ENCODE results near the gene STH.

The STH gene

GRCh38 chr17:45968732-45969131 lies 30.3 kb upstream of the STH start:
- DNase-seq: no peak

DNA sequence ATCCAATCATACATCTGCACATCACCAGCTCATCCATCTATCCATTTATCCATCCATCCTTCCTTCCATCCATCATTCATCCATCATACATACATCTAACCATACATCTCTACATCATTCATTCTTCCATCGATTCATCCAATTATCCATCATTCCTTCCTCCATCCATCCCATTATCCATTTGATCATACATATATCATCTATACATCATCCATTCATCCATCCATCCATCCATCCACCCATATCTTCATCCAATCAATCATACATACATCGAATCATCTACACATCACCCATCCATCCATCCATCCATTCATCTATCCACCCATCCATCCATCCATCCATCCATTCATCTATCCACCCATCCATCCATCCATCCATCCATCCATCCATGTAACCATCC lies 29.3 kb upstream of the STH start:
- no peak for DNase-seq

DNA sequence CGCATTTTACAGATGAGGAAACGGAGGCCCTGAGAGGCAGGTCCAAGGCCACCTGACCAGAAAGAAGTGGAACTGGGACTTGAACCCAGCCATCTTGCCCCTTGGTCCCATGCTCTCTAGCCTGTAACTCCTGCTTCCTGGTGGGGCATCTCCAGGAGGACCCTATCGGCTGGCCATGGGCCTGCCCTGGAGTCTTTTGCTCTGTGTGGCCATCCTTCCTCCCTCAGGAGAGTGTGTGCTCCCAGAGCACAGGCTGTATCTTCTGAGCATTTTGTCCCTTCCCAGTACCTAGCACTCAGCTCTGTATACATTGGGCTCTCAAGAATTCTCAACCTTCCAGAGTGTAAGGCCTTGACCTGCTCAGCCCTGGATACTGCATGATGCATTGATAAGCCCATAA lies 28.4 kb upstream of the STH start:
- DNase-seq: no peak

GRCh38 chr17:45971698-45972141 lies 27.3 kb upstream of the STH start:
- DNase-seq: no peak

GRCh38 chr17:45972531-45972930 lies 26.5 kb upstream of the STH start:
- DNase-seq: no peak

GRCh38 chr17:45973099-45973780 lies 25.8 kb upstream of the STH start:
- no peak for DNase-seq

GRCh38 chr17:45973946-45974859 lies 24.8 kb upstream of the STH start:
- no peak for DNase-seq

DNA sequence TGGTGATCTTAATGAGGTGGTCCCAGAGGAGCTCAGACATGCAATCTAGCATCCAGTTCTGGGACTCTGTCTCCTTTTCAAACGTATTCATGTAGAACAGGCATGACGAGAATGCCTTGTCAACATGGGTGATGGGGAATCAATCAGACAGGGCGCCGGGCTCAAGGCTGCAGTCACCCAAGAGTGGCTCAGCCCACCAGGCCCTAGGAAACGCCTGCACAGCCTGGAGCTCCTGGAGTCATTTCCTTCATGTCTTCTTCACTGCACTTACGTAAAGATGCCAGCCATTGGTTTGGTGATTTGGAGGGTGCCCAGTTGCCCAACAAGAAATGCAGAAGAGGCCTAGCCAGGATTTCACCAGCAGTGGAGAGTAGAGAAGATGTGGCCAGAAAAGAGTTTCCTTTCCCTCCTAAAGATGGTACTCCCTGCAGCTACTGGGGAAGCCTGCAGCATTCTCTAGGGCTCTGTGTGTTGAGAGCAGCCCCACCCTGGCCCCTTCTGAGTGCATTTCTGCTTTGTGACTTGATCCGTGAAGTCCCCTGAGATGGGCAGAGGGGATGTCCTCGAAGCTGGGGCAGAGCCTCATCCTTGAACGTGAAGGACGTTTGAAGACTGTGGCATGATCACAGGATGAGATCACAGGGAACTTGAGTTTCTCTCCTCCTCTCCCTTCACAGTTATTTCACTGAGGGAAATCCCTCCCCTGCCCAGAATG lies 24.0 kb upstream of the STH start:
- no peak for DNase-seq

DNA sequence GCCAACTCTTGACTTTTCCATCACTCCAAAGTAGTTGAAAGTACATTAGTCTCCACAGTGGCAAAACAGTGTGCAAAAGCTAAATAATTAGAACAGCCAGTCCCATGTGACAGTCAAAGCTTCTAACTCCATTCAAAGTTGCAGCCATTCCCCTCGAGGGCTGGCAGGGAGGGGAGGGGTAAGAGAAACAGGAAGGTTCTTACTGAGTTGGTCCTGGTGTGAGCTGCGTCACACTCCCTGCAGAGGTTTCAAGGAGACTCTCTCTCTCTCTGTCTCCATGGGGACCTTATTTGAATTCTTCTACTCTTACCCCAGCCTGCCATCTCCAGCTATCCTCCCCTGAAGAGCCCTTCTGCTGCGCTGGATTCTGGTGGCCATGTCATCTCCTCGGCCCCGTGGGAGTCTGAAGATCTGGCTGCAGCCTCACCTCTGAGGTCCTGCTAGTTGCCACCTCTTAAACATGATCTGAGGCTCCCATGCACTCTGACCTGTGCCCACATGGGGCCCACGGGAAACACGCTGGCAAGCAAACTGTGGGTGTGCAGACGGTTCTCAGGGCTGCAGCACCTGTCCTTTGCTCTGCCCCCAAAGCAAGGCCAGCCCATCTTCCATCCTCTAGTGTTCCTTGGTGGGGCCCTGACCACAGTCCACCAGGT lies 23.3 kb upstream of the STH start:
- DNase-seq: no peak

DNA sequence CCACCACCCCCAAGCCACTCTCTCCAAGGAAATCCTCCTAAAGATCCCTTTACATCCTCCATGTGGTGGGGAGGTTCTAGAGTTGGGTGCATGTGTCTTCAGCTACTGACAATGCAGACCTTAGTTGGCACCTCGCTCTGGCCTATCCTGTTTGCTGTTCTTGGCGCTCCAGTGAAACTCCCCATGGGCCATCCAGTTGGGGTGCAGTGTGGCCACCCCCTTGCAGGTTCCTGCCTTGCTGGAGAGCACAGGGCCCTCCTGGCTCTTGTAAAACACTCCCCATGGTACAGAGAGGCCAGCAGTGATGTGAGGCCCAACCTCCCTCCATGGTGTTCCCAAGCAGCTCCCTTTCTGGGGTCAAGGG lies 22.7 kb upstream of the STH start:
- DNase-seq: no peak

DNA sequence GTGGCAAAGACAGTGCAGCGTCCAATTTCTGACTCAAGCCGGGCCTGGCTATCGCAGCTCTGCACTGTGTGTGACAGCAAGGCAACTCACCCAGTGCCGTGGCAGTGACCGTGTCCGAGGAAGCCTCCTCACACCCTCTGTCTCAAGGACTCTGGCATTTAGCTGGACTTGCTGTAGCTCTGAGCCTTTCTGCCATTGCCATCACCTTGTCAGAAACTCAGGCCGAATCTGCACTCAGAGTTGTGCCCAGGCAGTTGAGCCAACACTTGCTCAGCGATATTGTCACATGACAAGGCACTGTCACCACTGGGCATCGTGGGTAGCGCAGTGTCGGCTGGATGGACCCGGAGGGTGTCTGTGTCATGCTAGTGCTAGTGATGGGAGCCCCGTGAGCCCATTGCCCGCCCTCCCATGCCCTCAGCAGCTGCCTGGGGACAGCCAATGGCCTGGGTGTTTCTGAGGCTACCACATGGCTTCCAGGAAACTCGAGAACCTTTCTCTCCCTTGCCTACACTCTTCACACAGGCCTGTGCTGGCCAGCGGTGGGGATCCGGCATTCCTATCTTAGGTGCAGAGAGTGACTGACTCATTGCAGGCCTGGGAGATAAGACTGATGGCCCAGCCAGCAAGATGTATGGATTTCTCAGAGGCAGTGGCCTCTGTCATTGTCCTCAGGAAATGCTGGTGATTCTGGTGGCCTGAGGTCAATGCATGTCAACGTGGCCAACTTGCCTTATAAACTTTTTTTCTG lies 22.1 kb upstream of the STH start:
- DNase-seq: no peak

DNA sequence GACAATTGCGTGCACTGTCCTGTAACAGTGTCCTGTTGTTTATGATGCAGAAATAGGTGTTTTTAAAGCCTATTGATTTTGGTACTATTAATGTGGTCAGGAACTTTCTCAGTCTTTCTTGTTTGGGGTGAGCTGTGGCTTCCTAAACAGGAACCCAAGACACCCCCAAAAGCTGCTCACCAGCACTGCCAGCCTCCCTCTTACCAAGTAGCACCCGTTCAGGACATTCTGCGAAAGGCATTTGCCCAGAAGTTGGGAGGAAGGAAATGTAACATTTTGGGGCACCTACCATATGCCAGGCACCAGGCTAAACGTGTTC lies 21.6 kb upstream of the STH start:
- no peak for DNase-seq

DNA sequence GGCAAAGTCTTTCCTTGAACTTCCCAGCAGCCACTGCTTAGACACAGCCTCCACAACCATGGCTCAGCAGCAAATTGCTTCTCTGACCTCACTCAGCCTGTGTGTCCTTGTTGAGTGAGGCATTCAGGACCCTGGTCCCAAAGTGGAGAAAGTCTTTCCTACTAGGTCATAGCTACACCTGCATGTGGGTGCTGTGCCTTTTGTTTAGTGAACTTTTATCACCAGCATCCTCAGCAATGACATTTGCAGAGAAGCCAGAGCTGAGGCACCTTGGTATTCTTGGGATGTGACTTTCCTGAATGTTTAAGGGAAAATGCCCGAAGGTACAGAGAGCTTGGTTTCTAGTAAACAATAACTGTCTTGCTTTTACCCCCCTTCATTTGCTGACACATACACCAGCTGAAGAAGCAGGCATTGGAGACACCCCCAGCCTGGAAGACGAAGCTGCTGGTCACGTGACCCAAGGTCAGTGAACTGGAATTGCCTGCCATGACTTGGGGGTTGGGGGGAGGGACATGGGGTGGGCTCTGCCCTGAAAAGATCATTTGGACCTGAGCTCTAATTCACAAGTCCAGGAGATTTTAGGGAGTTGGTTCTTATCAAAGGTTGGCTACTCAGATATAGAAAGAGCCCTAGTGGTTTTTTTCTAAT lies 20.9 kb upstream of the STH start:
- DNase-seq: no peak

GRCh38 chr17:45979137-45979536 lies 19.9 kb upstream of the STH start:
- no peak for DNase-seq

DNA sequence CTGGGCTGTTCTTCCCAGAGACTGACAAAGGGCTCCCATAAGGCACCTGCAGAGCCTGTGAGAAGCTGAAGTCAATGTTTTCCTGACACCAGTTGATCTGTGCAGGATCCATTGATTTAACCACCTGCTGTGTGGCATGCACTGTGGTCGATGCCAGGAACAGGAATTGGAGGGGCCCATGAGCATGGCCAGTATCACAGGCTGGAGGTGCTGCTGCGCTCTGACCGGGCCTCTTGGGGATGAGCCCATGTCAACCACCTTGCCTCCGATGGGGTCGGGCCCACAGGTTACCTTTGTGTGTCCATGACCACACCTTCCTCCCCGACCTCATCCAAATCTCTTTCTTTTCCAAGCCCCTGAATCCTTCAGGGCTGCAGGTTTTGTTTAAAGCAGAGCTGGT lies 18.2 kb upstream of the STH start:
- DNase-seq: no peak

DNA sequence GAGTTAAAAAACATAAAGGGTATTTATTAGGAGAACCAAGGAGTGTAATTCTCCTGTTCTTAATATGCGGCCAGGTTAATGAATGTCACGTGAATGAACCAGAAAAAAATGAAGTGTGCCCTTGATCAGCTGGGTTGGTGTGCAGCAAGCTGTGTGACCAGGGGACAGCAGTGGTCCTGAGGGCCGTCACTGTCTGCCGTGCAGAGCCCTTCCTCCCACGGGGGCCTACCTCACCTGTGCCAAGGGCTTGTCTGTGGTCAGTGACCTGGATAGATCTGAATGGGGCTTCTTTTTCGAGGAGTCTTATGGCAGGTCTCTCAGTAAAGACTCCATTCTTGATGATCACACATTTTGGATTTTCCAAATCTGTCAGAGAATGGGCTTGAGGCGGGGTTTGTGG lies 17.7 kb upstream of the STH start:
- no peak for DNase-seq

DNA sequence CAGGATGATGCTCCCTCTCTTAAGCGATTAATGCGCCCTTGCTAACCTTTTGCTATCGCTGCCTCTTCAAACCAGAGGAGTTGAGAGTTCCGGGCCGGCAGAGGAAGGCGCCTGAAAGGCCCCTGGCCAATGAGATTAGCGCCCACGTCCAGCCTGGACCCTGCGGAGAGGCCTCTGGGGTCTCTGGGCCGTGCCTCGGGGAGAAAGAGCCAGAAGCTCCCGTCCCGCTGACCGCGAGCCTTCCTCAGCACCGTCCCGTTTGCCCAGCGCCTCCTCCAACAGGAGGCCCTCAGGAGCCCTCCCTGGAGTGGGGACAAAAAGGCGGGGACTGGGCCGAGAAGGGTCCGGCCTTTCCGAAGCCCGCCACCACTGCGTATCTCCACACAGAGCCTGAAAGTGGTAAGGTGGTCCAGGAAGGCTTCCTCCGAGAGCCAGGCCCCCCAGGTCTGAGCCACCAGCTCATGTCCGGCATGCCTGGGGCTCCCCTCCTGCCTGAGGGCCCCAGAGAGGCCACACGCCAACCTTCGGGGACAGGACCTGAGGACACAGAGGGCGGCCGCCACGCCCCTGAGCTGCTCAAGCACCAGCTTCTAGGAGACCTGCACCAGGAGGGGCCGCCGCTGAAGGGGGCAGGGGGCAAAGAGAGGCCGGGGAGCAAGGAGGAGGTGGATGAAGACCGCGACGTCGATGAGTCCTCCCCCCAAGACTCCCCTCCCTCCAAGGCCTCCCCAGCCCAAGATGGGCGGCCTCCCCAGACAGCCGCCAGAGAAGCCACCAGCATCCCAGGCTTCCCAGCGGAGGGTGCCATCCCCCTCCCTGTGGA lies 16.0 kb upstream of the STH start:
- DNase-seq: no peak

- DNase-seq: no peak
These were observed 15.3 kb upstream of the STH start for GRCh38 chr17:45983614-45984310.

DNA sequence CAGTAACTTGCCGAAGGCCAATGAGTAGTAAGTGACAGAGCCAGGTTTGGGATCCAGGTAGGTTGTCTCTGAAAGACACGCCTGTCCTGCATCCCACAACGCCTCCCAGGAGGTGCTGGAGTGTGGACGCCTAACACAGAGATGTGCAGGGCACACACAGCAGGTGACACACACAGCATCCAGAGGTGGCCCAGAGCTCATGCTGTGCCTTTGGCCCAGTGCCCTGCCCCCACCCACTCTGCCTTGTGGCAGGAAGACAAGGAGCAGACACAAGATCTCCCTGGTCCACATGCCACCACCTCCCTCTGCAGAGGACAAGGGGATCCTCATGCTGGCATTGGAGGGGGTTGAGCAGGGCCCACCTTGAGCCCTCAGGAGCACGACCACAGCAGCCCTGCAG lies 14.7 kb upstream of the STH start:
- DNase-seq: no peak

DNA sequence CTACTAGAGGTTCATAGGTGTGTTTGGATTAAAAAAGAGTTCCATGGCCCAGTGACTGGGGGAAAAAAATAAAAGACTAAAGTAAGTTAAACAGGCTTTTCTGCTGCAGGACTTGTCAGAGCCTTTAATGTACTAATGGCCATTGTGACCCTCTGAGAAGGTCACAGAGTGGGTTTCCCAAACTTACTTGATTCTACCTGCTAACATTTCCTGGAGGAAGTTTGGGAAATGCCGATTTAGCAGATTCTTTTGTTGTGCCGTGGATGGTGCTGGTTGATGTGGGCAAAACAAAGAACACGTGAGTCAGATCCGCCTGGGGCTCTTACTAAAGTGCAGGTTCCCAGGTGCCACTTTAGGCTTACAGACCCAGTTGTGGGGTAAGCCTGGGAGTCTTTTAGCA lies 13.6 kb upstream of the STH start:
- no peak for DNase-seq

DNA sequence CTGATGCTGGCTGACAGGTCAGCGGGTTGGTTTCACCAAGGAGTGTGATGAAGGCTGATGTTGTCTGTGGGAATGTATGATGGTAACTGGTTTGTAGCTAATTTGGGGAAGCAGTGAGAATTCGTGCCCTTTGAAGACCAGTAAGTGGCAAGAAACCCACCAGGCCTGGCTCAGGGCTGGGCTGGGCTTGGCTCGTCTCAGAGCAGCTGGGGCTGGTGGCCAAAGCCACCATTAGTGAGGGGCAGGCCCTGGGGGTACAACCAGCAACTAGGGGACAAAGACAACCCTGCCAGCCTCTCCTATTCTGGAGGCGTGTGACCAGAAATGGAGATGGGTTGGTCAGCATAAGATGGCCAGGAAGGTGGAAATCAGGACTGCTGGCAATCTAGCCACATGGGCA lies 13.0 kb upstream of the STH start:
- DNase-seq: no peak

Measured in CD4-positive, alpha-beta T cell treated with Interleukin-6 for 4 hours (primary cell).